AG09319 (cell line): ENCODE data around the gene XXYLT1.

Experiments
- DNase-seq: peaks from one replicate; pipeline ENCODE4 v3.0.0-alpha.2; 2010; ENCODE audit warnings: low read depth; ENCODE audit errors: extremely low read depth
- TF ChIP-seq, protein P1 (sequence below): IDR thresholded peaks from 2 replicates; pipeline ENCODE4 v1.5.1; 2011; ENCODE audit warnings: low read depth, mild to moderate bottlenecking, inconsistent platforms, low read length, moderate library complexity

XXYLT1 gene

DNA sequence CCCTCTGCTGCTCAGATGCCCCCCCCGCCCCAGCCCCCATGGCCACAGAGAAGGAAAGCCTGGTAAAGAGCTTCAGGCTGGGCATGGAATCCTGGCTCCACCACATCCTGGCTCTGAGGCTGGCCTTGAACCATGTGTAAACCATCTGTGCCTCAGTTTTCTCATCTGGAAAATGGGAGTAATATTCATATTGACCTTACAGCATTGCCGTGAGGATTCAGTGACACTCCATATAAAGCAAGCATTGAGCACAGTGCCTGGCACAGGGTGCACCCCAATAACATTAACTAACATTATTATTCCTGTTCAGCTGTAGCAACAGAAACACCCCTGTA lies 150.7 kb downstream of the XXYLT1 start:
- no peak for DNase-seq
- TF ChIP-seq, protein P1, sequence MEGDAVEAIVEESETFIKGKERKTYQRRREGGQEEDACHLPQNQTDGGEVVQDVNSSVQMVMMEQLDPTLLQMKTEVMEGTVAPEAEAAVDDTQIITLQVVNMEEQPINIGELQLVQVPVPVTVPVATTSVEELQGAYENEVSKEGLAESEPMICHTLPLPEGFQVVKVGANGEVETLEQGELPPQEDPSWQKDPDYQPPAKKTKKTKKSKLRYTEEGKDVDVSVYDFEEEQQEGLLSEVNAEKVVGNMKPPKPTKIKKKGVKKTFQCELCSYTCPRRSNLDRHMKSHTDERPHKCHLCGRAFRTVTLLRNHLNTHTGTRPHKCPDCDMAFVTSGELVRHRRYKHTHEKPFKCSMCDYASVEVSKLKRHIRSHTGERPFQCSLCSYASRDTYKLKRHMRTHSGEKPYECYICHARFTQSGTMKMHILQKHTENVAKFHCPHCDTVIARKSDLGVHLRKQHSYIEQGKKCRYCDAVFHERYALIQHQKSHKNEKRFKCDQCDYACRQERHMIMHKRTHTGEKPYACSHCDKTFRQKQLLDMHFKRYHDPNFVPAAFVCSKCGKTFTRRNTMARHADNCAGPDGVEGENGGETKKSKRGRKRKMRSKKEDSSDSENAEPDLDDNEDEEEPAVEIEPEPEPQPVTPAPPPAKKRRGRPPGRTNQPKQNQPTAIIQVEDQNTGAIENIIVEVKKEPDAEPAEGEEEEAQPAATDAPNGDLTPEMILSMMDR = no peak

- TF ChIP-seq, protein P1 = no peak
- DNase-seq = peak; percentile 32
These were observed 151.3 kb downstream of the XXYLT1 start for GRCh38 chr3:195119461-195120266.

- no peak for DNase-seq
- TF ChIP-seq, protein P1 = no peak
These were observed 152.3 kb downstream of the XXYLT1 start for GRCh38 chr3:195118671-195119070.

GRCh38 chr3:195117978-195118581 lies 152.9 kb downstream of the XXYLT1 start:
- TF ChIP-seq, protein P1 = no peak; the same call in 1 of the 2 replicates
- DNase-seq = no peak

DNA sequence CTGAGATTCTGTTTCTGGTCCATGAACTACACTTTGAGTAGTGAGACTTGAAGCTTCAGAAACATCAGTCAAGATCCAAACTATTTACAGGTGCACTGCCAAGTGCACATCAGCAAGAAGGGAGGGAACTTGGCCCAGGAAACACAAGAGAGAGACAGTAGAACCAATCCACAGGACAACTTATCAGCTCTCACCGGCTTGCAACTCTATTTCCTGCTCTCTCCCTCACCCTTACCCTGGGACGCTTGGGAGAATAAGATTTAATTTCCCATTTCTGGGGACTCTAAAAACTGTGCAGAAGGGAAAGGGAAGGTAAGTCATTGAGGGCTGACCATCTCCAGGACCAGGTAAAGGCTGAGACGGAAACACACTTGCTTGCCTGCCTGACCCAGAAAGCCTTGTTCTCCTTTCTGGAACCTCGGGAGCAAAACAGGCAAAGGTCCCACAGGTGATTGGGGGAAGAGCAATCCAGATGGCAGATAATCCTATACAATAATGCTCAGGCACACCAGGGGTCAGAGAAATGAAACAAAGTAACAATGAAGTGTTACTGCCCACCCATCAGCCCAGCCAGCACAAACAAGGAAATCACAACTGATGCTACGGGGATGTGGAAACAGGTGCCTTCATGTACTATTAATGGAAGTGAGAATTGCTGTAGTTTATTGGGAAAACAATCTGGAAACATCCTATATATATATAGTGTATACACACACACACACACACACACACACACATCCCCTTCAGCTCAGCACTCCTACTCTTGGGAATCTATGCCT lies 154.4 kb downstream of the XXYLT1 start:
- no peak for DNase-seq
- TF ChIP-seq, protein P1 = no peak

DNA sequence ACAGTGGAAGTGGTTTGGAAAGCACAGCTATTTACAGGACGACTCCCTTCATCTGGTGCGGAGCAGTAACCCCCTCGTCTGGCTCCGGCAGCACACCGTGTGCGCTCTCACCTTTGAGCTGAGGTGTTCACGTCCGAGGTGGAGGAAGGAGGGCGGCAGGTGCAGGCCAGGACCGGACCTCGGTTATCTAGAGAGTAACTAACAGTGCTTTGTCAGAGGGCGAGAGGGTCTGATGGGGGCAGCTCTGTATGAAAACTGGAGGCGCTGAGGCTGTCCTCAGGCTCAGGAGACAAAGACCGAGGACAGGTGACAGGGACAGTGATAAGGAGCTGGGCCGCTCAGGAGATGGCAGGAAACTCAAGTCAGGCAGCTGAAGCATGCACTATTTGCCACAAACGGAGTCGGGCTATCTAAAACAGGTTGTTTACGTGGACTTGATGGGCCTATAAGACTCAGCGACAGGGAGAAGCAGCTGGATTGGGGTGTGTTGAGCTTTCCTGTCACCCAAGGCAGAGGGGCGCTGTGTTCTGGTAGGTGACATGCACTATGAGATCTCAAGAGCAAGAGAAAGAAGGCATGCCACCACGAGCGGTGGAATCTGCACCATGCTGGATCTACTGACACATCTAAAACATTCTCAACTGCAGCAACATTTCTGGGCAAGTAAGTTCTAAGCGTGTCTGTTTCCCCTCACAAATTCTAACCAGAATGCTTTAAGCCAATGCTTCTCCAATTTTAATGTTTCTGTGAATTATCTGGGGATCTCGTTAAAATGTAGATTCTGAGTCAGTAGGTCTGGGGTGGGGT lies 155.2 kb downstream of the XXYLT1 start:
- DNase-seq = no peak
- TF ChIP-seq, protein P1 = no peak
